Measurements from ENCODE around the gene CELA3B. TPM values are rescaled to one million over a fixed set of nuclear protein-coding genes. Genes with fewer than 3 reads are reported as not detected.
"Not testable (repeated sequence)": the region's sequence is repeated elsewhere in the genome, so short reads cannot be mapped to it uniquely, and the experiment has no call there.

CELA3B gene
- total RNA-seq, 1 donor from 2014 or later, result not detected

DNA sequence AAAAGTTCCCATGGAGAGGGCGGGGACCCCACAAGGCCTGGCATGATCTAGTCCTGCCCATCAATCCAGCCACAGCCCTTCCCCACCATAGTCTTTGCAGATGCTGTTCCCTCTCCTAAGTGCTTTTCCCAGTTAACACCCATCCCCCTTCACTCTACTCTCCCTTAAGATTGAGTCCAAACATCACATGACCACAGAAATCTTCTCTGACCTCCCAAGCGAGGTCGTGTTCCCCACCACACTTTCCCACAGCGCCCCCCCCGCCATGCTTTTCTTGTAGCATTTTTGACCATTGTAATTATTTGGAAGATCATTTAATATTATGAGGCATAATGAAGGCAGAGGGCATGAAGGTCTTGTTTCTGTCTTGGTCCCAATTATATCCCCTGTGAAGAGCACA is 35.5 kb upstream of the CELA3B start:
- intact Hi-C loops (cut with DNase I), result loop anchor here (2.0 kb wide), 1 partner anchor 13 kb away; no protein-coding TSS in a partner anchor
- no peak for ATAC-seq

DNA sequence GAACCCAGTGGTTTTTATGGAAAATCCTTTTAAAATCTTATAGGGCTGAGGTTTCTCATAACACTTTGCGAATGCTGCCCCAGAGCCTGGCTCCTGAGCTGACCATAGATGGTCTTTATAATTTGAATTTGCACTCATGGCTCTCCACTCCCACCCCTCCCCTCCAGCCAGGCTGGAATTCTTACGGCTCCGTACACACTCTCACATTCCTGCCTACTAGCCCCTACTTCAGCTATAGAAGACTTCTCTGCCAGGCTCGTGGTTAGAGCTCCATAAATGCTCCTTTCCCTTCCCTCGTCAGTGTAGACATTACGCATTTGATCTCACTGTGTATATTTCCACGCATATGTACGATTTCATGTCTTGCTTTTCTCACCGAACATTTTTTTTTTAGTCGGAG is 34.4 kb upstream of the CELA3B start:
- intact Hi-C loops (cut with DNase I), result no loop called here
- no peak for ATAC-seq
- DNase-seq (ENCODE audit: missing footprints), result no peak

More for the DNA sequence above, 35.5 kb upstream of the CELA3B start:
- DNase-seq (ENCODE audit: missing footprints), result no peak

DNA sequence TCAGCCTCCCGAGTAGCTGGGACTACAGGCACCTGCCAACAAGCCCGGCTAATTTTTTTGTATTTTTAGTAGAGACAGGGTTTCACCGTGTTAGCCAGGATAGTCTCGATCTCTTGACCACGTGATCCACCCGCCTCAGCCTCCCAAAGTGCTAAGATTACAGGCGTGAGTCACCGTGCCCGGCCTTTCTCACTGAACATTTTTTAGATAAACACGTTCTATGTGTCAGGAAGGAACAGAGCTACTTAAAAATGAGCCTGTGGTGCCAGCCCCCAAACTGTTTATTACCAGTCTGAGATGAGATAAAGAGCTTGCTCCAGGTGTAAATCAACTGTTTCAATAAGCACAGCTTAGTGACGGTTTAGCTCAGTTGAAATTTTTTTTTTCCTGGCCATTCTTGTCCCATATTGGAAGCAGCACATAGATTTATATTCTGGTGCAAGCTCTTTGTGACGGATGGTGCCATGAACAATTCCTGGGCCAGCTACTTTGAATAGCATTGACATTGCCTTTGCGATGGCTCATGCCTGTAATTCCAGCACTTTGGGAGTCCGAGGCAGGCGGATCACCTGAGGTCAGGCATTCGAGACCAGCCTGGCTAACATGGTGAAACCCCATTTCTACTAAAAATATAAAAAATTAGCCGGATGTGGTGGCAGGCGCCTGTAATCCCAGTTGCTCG is 33.7 kb upstream of the CELA3B start:
- DNase-seq (ENCODE audit: missing footprints); intact Hi-C loops (cut with DNase I); ATAC-seq: not testable (repeated sequence)

DNA sequence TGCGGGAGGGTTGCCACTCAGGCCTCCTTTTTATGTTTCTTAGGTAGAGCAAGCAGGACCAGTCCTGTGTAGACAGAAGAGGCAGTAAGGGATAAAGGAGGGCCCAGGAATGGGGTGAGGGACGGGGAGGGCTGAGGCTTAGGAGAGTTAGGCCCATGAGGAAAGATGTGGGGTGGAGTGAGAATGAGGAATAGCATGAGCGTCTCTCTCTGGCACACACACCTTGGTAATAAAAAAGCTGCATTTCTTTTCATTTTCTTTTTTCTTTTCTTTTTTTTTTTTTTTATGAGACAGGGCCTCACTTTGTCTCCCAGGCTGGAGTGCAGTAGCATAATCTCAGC is 32.1 kb upstream of the CELA3B start:
- intact Hi-C loops (cut with DNase I), result no loop called here
- DNase-seq (ENCODE audit: missing footprints) (no peak), ATAC-seq (no peak)

DNA sequence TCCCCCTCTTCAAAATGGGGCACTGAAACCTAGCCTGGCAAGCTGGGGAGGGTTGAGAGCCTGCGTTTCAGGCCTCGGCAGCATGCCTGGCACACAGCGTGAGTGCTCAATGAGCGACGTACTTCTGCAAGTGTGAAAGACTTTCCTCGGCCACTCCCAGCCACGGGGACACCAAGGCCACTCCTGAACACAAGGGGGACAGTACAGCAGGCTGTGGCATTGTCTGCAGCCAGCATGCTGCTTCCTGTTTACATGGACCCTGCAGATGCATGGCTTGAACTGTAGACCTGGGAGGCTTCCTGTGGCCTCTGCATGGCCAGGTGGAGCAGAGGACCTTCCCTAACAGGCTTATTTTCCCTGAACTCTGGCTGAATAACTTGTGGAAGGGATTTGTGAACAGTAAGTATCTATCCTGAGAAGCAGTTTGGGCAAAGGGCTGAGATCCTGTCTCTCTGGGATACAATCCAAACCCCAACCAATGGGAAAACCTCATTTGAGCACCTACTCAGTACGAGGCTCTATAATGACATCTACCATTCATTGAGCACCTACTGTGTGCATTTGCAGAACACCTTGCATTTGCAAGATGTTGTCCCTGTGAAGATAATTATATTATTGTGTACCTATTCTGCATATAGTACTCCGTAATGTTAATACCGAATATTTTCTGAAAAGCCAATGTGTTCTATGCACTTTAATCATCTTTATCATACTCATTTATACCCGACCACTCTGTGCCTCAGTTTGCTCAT is 29.8 kb upstream of the CELA3B start:
- intact Hi-C loops (cut with DNase I), result no loop called here
- DNase-seq (ENCODE audit: missing footprints) (peak; percentile 80), ATAC-seq (peak; percentile 47)

DNA sequence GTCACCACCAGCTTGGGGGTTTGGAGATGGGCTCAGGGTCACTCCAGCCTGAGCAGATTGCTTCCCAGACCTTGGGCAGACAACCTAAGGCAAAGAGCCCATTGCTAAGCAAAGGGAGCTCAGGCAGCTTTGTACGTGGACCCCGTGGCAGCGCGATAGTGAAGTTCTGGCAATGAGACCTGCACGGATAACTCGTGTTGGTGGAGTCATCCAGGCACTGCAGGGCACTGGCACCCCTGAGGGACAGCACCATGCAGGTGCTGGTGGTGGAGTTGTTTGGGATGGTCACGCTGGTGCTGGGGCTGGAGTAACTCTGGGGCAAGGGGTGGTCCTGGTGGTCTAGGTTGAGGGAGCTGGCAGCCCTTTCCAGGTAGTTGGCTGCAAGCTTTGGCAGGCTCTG is 26.1 kb upstream of the CELA3B start:
- ATAC-seq (no peak), DNase-seq (ENCODE audit: missing footprints) (no peak)
- intact Hi-C loops (cut with DNase I), result no loop called here

DNA sequence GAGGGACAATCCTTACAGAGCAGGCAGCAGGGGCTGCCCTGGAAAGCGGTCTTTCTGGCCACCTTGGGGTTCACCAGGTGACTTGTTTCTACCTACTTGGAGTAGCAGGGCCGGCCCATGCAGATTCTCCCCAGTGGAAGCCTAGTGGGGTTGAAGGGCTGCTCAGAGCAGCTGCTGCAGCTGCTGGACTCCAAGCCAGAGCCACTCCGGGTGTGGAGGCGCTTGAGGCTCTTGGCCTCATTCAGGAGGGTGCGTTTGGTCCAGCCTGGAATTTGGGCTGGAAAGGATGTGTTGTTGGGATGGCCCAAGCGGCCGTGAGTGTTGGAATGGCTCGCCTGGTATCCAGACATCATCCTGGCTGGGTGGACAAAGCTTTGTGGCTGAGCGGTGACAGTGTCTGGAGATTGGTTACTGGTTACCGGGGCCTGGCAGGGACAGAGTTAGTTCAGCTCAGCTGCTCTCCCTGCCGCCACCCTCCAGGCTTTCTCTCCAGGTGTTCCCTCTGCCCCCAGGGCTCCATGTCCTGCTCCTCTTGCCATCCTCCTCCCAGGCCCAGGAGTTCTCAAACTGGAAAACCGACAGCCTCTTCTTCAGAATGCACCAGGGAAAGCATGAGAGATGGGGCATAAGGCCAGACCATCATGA is 25.5 kb upstream of the CELA3B start:
- ATAC-seq (no peak), DNase-seq (ENCODE audit: missing footprints) (no peak)
- intact Hi-C loops (cut with DNase I), result no loop called here

DNA sequence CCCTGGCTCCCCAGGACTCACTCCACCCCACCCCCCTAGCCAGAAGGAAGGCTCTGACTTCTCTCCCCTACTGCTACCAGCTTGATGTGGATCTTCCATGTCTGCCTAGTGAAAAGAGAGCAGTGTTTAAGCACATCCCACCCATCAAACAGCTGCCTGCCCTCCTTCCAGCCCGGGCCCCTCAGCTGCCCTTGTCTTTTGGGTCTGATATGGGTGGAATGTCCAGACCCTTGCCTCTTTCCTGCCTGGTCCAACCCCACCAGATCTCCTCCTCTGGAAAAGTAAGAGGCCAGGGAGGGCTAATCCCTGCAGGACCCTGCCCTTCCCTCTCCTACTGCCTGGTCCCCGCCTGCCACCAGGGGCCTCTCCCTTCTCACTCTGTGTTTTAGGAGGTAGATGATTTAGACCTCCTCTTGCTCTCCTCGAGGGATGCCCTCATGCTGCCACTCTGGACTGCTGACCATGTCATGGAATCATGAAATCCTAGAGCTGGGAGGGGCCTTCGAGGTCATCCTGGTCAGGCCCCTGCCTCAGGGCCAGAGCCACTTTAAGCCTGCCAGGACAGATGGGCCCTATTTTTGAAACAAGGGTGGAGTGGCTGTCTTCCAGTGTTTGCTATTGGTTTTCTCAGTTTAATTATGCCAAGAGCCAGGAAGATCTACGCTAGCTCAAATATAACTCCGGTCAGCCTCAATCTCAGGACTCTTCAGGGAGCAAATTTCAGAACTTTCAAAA is 23.9 kb upstream of the CELA3B start:
- intact Hi-C loops (cut with DNase I), result no loop called here
- DNase-seq (ENCODE audit: missing footprints) (no peak), ATAC-seq (no peak)

DNA sequence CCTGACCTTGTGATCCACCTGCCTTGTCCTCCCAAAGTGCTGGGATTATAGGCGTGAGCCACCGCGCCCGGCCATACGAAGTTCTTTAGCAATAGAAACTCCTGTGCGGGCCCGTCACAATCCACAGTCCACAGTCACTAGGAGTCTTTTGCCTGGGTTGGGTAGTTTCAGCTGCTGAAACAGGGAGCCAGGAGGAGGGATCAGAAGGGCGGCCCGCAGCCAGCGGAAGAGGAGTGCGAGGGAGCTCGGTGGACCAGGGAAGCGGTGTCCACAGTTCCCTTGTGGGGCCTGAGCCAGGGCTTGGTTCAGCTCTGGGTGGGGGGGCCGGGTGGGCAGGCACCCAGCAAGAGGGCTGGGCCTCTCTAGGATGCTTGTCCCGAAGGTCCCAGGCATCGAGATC is 21.8 kb upstream of the CELA3B start:
- DNase-seq (ENCODE audit: missing footprints), result peak; percentile 89
- peak; percentile 82 for ATAC-seq
- intact Hi-C loops (cut with DNase I), result loop anchor here (2.0 to 5.0 kb wide), 2 partner anchors 14 to 58 kb away; no protein-coding TSS in a partner anchor

DNA sequence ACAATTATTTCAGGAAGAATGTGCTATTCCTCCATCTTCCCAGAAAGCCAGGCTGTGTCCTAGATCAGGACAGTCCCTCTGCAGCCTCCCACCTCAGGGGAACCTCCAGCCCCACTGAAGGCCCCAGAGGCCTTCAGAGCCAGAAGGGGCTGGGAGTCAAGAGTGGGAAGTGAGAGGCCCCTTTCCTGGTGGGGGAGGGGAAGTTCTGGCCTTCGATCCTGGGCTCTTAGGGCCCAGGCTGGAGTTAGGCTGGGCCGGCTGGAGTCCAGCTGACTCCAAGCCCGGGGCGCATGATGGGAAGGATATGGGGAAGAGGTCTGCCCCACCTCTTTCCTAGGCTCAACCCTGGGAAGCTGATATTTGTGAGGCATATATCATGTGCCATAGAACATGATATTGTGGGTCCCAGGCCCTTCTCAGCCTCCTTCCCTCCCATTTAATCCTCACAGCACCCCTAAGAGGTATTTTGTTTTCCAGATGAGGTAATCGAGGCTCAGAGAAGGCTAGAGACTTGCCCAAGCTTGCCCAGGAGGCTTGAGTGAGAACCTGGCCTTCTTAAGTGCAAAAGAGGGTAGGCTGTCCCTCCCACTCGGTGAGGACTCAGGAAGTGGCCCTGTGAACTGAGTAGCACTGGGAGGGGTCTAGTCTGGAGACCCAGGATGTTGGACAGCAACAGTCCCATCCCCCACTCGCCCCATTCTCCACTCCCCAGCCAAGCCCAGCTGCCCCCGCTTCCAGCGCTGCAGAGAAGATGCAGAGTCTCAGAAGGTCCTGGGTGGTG is 21.1 kb upstream of the CELA3B start:
- DNase-seq (ENCODE audit: missing footprints) (peak; percentile 78), ATAC-seq (peak; percentile 56)
- intact Hi-C loops (cut with DNase I), result loop anchor here (2.0 to 5.0 kb wide), 3 partner anchors 15 to 58 kb away; no protein-coding TSS in a partner anchor

DNA sequence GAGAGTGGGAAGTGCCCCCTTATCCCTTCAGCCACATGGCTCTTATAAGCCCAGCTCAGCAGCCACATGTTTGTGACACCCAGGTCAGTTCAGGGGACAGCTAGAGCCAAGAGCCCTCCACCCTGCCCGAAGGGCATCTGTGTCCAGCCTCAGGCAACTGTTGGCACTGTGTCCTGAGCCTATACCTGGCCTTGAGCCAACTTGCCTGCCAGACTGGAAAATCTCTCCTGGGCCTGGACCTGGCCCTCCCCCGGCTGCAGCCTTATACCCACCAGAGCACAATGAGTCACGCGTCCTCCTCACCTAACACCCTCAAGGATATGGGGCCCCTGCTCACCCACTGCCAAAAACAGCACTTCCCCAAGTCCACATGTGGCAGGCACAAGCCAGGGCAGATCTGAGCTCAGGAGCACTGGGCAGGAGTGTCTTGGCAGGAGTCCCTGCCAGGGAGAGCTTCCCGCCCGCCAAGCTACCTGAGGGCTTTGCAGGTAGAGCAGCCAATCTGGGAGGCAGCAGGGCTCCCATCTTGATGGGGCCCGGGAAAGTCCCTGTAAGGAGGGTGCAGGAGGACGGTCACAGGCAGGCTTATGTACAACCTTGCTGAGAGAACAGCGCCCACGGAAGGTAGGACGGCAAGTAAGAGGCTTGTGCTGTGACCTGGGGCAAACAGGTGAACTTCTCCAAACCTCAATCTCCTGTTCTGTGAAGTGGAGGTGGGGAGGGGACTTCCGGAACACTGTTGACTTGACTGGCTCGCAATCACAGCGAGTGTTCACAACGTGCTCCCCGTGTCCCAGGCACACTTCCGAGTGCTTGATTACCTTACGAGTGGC is 19.9 kb upstream of the CELA3B start:
- peak; percentile 74 for DNase-seq (ENCODE audit: missing footprints)
- intact Hi-C loops (cut with DNase I), result loop anchor here (2.0 to 5.0 kb wide), 2 partner anchors 46 to 60 kb away; no protein-coding TSS in a partner anchor
- peak; percentile 77 for ATAC-seq

DNA sequence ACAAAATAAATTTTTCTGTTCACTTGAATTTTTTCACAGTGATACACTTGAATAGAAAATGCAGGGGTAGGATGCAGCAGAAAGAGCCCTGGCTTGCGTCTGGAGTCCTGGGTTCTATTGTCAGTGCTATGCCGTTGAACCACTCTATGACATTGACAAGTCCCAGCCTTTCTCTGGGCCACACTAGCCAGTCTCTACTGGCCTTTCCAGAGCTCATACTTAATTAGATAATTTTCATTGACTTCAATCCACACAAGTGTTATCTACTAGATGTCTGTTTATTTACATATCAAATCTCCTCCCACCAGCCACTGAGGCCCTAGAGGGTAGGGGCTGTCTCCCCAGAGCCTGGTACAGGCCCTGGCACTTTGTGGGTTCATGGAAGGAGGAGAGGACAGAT is 15.5 kb upstream of the CELA3B start:
- no peak for ATAC-seq
- DNase-seq (ENCODE audit: missing footprints), result no peak
- intact Hi-C loops (cut with DNase I), result loop anchor here (5.0 kb wide), 1 partner anchor 89 kb away; no protein-coding TSS in a partner anchor

DNA sequence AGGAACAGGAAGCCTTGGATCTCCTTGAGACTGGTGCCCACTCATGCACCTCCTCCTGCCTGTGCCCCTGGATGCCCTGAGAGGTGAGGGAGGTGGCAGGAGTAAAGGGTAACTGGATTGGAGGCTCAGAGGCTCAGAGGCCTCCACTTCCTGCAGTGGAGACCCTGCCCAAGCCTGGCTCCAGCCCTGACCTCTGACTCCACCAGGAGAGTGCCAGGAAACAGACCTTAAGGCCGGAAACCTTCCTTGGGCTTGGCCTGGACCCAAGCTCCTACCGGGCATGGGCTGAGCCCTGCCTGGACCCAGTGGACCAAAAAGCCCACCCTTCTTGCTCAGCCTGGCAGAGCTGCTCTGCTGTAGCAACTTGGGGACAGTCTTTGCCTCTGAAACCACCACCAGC is 15.0 kb upstream of the CELA3B start:
- intact Hi-C loops (cut with DNase I), result loop anchor here (5.0 kb wide), 1 partner anchor 89 kb away; no protein-coding TSS in a partner anchor
- ATAC-seq (no peak), DNase-seq (ENCODE audit: missing footprints) (no peak)

DNA sequence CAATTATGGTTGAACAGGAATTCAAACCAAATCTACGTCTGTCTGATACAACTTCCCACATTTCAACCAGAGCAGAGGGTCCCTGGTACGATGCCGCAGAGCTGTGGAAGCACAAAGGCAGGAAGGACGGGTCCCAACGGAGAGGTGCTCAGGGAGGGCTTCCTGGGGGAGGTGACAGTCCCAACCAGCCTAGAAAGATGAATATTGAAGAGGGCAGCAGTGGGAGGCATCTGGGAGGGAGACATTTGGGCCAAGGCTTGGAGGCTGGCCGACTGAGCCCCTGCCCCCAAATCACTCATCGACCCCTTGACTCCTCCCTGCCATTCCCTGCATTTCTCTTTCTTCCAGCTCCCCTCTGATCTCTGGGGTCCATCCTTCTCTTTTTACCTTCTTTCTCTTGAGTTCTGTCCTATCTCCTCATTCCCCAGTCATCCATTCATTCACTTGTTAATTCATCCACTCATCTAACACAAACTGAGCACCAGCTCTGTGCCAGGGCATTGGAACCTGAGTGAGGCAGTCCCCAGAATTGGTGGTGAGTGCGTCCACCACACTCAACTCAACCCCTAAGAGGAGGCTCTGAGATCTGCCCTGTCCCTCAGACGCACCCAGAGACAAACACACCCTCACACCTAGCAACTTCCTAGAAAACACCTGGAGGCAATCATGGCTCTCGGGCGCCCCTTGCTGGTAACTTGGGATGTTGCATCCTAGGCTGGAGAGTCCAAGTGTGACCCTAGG is 13.2 kb upstream of the CELA3B start:
- DNase-seq (ENCODE audit: missing footprints) (peak; percentile 89), ATAC-seq (peak; percentile 92)
- intact Hi-C loops (cut with DNase I), result loop anchor here (5.0 kb wide), 1 partner anchor 91 kb away; no protein-coding TSS in a partner anchor

DNA sequence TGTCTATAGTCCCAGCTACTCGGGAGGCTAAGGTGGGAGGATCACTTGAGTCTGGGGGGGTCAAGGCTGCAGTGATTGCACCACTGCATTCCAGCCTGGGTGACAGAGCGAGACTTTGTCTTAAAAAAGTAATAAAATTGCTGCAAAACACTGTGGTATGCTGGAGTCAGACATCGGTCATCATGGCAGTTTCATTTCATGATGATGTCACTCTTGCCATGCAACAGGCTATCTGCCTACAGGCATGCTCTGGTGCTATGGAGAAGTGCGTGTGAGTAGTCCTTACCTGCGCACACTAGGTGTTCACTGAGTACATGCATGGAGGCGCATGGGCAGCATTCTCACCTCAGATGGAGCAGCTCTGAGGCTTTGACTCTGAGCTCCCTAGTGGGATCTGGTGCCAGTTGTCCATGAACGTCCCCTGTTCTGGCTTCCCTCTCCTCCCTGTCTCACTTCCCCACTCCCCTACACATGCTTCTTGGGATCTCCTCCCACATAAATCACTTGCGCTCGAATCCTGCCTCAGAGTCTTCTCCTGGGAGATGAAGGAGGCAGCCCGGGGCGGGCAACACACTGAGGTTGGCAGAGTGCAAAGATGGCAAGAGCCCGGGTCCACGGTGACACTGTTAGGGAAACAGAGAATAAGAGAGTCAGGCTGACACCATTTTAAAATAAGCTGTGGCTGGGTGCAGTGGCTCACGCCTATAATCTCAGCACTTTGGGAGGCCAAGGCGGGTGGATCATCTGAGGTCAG is 10.4 kb upstream of the CELA3B start:
- ATAC-seq (no peak), DNase-seq (ENCODE audit: missing footprints) (no peak)
- intact Hi-C loops (cut with DNase I), result no loop called here

DNA sequence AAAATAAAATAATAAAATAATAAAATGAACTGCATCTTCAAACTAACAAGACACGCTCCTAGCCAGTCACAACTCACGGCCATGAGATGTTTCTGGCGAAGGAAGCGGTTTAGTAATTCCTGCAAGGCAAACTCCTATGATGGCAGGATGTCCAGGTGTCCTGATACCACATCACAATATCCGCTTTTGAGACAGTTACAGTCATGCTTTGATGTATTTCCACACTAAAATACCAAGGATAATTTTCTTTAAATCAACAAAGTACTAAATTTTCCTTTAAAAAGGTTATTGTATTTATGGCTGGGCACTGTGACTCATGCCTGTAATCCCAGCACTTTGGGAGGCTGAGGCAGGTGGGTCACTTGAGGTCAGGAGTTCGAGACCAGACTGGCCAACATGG is 9.6 kb upstream of the CELA3B start:
- intact Hi-C loops (cut with DNase I); ATAC-seq; DNase-seq (ENCODE audit: missing footprints): not testable (repeated sequence)
